ENCODE data around the gene SP140L. TPM values are rescaled to one million over a fixed set of nuclear protein-coding genes. Genes with fewer than 3 reads are reported as not detected.
A peak's percentile ranks its signal among the peaks of the same experiment; 100 is the strongest.

The SP140L gene
- total and polyA plus RNA-seq, 10 of the 15 experiments (the other 5 are each of a cell fraction or from before 2014, with no cell fraction given), result 4.7 to 28.6 (median 15.0) TPM

DNA sequence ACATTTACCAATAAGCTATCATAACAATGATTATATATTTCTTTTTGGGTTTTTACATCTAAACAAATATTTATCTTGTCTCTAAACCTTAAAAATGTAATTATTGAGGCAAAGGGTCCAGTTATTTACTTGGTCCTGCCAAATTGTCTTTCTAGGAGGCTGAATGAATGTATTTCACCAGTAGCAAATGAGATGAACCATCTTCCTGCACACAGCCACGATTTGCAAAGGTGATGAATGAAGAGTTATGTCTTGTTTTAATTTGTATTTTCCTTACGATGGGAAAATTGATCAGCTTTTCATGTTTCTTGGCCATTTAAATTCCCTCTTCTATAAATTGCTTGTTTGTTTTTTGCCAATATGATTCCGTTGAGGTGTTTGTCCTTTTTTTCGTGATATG is 90.4 kb downstream of the SP140L start:
- peak overlapping the region; percentile 95 for H3K9ac ChIP-seq (ENCODE audit: control insufficient read depth, insufficient read depth, low read length)
- CTCF ChIA-PET, result interaction anchor here (0.6 to 3.5 kb wide), 8 partner anchors 13 to 214 kb away, joined by 3 to 13 read pairs (median 3); partner anchors contain the start of gene SP140L
- H3K4me2 ChIP-seq (ENCODE audit: control insufficient read depth, insufficient read depth), result peak overlapping the region; percentile 53; the same call in 1 of the 2 replicates
- no TSS peak for BruUV-seq (replicated peaks)
- no peaks in the 10 kb centered on the region for H3K27me3 ChIP-seq (replicated peaks in 1 of 2; ENCODE audit: control insufficient read depth in 2 of 2, insufficient read depth in 2 of 2, low read length in 1 of 2)
- H3K27ac ChIP-seq (ENCODE audit: control insufficient read depth, insufficient read depth), result peak overlapping the region; percentile 95
- ATAC-seq, result no peak
- TF ChIP-seq CBFB (IDR thresholded peaks at IDR 0.05; ENCODE audit: low read depth) (no peak), SPI1 (IDR thresholded peaks at IDR 0.05; ENCODE audit: borderline replicate concordance, insufficient read depth, low read depth, low read length) (no peak), POLR2AphosphoS2 (IDR thresholded peaks at IDR 0.05; ENCODE audit: low read depth, low read length) (no peak), WRNIP1 (IDR thresholded peaks at IDR 0.05; ENCODE audit: borderline replicate concordance, low read depth, low read length) (no peak), POLR2AphosphoS5 (IDR thresholded peaks at IDR 0.05; ENCODE audit: low read length) (no peak)
- TF ChIP-seq, protein P1, sequence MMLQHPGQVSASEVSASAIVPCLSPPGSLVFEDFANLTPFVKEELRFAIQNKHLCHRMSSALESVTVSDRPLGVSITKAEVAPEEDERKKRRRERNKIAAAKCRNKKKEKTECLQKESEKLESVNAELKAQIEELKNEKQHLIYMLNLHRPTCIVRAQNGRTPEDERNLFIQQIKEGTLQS (IDR thresholded peaks at IDR 0.05; ENCODE audit: borderline replicate concordance, extremely low read depth, low read depth, low read length), result no peak
- TF ChIP-seq, protein P2, sequence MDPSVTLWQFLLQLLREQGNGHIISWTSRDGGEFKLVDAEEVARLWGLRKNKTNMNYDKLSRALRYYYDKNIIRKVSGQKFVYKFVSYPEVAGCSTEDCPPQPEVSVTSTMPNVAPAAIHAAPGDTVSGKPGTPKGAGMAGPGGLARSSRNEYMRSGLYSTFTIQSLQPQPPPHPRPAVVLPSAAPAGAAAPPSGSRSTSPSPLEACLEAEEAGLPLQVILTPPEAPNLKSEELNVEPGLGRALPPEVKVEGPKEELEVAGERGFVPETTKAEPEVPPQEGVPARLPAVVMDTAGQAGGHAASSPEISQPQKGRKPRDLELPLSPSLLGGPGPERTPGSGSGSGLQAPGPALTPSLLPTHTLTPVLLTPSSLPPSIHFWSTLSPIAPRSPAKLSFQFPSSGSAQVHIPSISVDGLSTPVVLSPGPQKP (IDR thresholded peaks at IDR 0.05; ENCODE audit: low read depth, low read length), result no peak
- SMC1A ChIA-PET (ENCODE audit: uncharacterized antibody, unreplicated experiment), result interaction anchor here (0.7 to 5.8 kb wide), 21 partner anchors 13 to 380 kb away, joined by 3 to 45 read pairs (median 5); partner anchors contain the start of gene SP110
- H3K4me1 ChIP-seq (ENCODE audit: control insufficient read depth, insufficient read depth, low read length), result peaks cover 34% of the 10 kb centered on the region
- WGBS (ENCODE audit: insufficient coverage, insufficient replicate concordance, low lambda C conversion rate, missing lambda C conversion rate), result under 1% methylated on average over 4 of the region's 4 CpGs
- H4K20me1 ChIP-seq (ENCODE audit: control insufficient read depth, insufficient read depth), result no peaks in the 10 kb centered on the region
- H3K36me3 ChIP-seq (ENCODE audit: control insufficient read depth in 2 of 2, insufficient read depth in 2 of 2, low read length in 1 of 2), result no peaks in the 10 kb centered on the region; a peak in 1 of 4 replicates
- RAD21 ChIA-PET (ENCODE audit: unreplicated experiment), result interaction anchor here (0.6 to 3.1 kb wide), 21 partner anchors 9 to 381 kb away, joined by 3 to 22 read pairs (median 5); partner anchors contain the start of genes SP110 and SP140L
- in situ Hi-C loops (cut with MboI), result no loop called here
- H2AFZ ChIP-seq (ENCODE audit: control insufficient read depth, low read depth, low read length), result no peak overlapping the region
- peak overlapping the region; percentile 94 for H3K4me3 ChIP-seq
- FAIRE-seq, result no peak
- DNase-seq (ENCODE audit: low read depth, low spot score), result no peak
- POLR2A ChIA-PET, result interaction anchor here (0.8 to 3.7 kb wide), 10 partner anchors 14 to 211 kb away, joined by 3 to 21 read pairs (median 4); partner anchors contain the start of genes SP110, SP140 and SP140L
- intact Hi-C loops (cut with micrococcal nuclease; ENCODE audit: unreplicated experiment), result loop anchor here (2.0 to 10.0 kb wide), 7 partner anchors 29 to 297 kb away; partner anchors contain the start of genes CAB39 and SP140L
- H3K79me2 ChIP-seq (ENCODE audit: control insufficient read depth, insufficient read depth, low read length), result peaks cover 73% of the 10 kb centered on the region
- H3K9me3 ChIP-seq (replicated peaks; ENCODE audit: control insufficient read depth, insufficient read depth, low read length), result no peaks in the 10 kb centered on the region

Data from GM12878 (cell line).